ENCODE data around the gene GPD1.
"Not testable (repeated sequence)": the region's sequence is repeated elsewhere in the genome, so short reads cannot be mapped to it uniquely, and the experiment has no call there.

Gene GPD1

DNA sequence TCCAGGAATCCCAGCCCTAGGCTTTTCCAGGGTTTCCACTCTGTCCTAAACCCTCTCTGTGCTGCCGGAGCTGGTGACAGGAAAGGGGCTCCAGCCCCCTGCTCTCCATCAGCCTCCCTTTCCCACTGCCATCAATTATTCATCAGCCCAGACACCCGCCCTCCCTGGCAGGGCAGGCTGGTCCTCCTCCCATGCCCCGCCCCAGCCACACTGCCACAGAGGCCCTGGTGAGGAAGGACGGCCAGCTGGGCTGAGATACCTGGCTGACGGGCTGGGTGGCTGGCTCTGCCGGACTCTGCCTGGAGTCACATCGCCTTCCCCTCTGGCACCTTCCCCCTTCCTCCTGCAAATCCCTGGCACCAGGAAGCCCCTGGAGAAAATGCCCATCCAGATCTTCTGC lies 30.6 kb upstream of the GPD1 start:
- no peak for DNase-seq (ENCODE audit: low read depth in 4 of 4, low spot score in 1 of 4)

- no peak for DNase-seq (ENCODE audit: low read depth in 4 of 4, low spot score in 1 of 4)
These were observed 30.1 kb upstream of the GPD1 start for GRCh38 chr12:50073712-50074111.

GRCh38 chr12:50074936-50075807 lies 28.6 kb upstream of the GPD1 start:
- DNase-seq (ENCODE audit: low read depth in 4 of 4, low spot score in 1 of 4): peak; percentile 62 to 75 (median 70)

DNA sequence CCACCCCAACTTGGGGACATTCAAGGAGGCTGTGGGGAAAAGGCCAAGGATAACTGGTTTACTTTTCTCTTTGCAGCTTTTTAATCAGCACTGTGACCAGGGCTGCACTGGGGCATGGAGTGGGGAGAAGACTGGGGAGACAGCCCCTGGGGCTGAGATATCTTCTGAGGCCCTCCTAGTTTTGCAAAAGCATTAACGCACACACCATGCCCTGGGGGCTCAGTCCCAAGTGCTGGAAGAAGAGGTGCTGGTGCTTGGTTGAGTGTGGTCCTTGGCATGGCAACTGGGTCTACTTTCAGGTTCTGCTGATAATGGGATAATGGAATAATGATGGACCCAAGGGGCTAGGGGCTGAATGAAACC lies 28.0 kb upstream of the GPD1 start:
- no peak for DNase-seq (ENCODE audit: low read depth in 4 of 4, low spot score in 1 of 4)

DNA sequence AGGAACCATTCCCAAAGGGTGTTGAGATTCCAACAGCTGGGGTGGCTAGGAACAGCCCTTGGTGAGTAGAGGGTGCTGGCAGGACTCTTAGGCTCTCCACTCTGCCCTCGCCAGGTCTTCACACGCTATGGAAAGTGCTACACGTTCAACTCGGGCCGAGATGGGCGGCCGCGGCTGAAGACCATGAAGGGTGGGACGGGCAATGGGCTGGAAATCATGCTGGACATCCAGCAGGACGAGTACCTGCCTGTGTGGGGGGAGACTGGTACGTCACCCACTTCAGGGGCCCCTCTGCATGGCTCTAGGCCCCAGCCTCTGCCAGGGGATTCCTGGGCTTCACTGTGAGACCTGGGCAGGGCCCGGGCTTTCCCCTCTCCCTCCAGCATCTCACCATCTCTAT lies 26.7 kb upstream of the GPD1 start:
- no peak for DNase-seq (ENCODE audit: low read depth in 4 of 4, low spot score in 1 of 4)

GRCh38 chr12:50078281-50078680 lies 25.5 kb upstream of the GPD1 start:
- no peak for DNase-seq (ENCODE audit: low read depth in 4 of 4, low spot score in 1 of 4)

DNA sequence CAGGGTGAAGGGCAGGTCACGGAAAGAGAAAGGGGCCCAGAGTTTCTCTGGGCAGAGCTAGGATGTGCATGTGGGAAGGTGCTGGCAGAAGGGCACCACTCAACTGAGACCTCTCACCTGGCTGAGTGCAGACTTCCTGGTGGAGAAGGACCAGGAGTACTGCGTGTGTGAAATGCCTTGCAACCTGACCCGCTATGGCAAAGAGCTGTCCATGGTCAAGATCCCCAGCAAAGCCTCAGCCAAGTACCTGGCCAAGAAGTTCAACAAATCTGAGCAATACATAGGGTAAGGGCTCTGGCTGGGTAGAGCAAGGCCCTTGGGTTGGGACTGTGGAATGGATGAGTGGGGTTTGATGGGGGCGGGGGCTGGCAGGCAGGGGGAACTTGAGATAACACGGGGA lies 24.0 kb upstream of the GPD1 start:
- no peak for DNase-seq (ENCODE audit: low read depth in 4 of 4, low spot score in 1 of 4)

- DNase-seq (ENCODE audit: low read depth in 4 of 4, low spot score in 1 of 4): no peak
These were observed 22.6 kb upstream of the GPD1 start for GRCh38 chr12:50081096-50081808.

DNA sequence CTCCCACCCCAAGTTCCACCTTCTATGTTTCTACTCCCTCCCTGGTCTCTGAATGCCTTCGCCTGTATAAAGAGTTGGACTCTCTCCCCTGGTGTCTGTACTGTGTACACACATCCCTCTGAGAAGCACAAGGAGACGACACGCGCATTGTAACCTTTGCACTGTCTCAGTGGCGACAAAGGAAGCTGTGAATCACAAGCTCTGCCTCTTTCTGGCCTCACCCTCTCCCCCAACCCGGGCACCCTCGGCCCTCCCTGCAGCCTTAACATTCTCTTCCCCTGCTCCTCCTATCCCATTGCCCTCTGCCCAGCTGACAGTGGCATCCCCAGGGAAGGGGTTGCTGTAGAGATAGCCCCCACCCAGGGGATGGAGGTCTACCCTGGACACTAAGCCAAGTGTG lies 21.2 kb upstream of the GPD1 start:
- DNase-seq (ENCODE audit: low read depth in 4 of 4, low spot score in 1 of 4): no peak

GRCh38 chr12:50083301-50083700 lies 20.5 kb upstream of the GPD1 start:
- no peak for DNase-seq (ENCODE audit: low read depth in 4 of 4, low spot score in 1 of 4)

- DNase-seq (ENCODE audit: low read depth in 4 of 4, low spot score in 1 of 4): not testable (repeated sequence)
These were observed 19.4 kb upstream of the GPD1 start for GRCh38 chr12:50084409-50084774.

GRCh38 chr12:50084775-50085614 lies 18.8 kb upstream of the GPD1 start, which contains the start of gene SMARCD1:
Gene SMARCD1, plus strand, starts transcription at chr12:50085342. Its CDS starts 28 bp downstream, at chr12:50085370.
- DNase-seq (ENCODE audit: low read depth in 4 of 4, low spot score in 1 of 4): peak; percentile 53 to 85 (median 68)

DNA sequence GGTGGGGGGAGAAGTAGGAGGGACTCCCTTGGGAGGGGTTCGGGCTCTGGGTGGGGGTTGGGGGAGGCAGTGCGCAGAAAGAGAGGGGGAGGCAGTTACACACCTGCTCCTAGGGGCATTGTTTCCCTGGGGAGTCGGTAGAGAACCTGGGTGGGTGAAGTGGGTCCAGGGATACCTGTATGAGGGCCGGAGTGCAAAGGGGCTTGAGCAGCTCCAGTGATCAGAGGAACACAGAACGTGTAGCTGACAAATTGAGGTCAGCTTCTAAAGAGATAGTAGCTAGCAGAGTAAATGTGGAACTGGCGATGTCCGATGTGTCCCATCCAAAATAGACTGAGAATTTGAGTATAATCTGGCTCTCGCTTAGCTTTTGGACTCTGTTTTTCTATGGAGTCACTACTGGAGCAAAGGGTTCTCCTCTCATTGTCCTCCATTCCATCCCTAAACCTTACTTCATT lies 18.2 kb upstream of the GPD1 start:
- no peak for DNase-seq (ENCODE audit: low read depth in 4 of 4, low spot score in 1 of 4)

- no peak for DNase-seq (ENCODE audit: low read depth in 4 of 4, low spot score in 1 of 4)
These were observed 17.7 kb upstream of the GPD1 start for GRCh38 chr12:50086148-50086547.

DNA sequence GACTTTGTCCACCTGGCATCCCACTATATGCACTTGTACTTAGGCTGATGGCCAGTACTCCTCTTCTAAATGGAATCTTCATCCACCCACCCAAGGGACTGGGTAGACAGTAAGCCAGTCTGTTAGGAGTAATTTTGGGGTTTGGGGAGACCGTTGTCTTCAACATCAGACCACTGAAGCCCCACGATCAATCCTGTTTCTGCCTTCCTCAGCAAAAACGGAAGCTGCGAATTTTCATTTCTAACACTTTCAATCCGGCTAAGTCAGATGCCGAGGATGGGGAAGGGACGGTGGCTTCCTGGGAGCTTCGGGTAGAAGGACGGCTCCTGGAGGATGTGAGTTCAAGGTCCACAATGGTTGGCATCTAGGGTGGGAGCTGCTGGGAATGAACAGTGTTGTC lies 16.7 kb upstream of the GPD1 start:
- no peak for DNase-seq (ENCODE audit: low read depth in 4 of 4, low spot score in 1 of 4)

DNA sequence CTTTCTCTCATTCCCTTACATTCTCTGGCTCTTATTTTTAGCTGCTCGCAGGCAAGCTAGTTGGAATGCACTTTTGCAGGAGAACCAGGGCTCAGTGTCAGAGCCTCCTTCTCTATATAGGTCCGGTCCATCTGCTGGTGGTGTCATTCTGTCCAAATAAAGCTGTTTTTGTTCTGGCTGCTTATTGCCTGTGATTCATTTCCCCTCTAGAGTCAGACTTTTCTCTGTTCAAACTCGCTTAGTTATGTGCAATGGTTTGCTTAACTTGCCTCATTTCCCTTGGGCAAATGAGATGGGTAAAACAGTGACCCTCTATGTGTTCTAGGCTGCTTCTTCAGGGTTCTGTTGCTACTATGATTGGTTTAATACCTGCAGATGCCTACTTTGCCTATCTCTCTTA lies 15.8 kb upstream of the GPD1 start:
- DNase-seq (ENCODE audit: low read depth in 4 of 4, low spot score in 1 of 4): no peak

GRCh38 chr12:50088577-50089335 lies 15.1 kb upstream of the GPD1 start:
- DNase-seq (ENCODE audit: low read depth in 4 of 4, low spot score in 1 of 4): peak in 2 of 4 experiments; percentile 24 to 38

GRCh38 chr12:50089730-50090129 lies 14.1 kb upstream of the GPD1 start:
- DNase-seq (ENCODE audit: low read depth in 4 of 4, low spot score in 1 of 4): no peak

GRCh38 chr12:50090391-50090790 lies 13.4 kb upstream of the GPD1 start:
- DNase-seq (ENCODE audit: low read depth in 4 of 4, low spot score in 1 of 4): no peak

DNA sequence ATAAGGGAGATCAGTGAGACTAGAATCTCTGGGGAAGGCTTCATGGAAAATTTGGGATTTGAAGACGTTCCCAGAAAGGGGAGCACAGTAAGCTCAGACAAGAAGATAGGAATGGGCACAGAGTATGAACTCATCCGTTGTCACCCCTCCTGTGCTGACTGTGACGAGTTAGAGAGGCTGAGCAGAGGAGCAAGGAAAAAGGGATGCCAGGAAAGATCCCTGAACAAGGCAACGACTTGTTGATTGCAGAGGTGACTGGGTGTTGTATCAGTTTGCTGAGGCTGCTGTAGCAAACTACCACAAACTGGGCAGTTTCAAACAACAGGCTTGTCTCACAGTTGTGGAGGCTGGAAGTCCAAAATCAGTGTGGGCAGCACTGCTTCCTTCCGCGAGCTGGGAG lies 5.9 kb upstream of the GPD1 start:
- no peak for DNase-seq (ENCODE audit: low read depth in 4 of 4, low spot score in 1 of 4)

All from stimulated activated CD4-positive, alpha-beta T cell treated with anti-CD3 and anti-CD28 coated beads, Interleukin-1b, Interleukin-23, amount 100 ng/mL, for 24 hours (primary cell).